Osteoblast (primary cell): ENCODE data around the gene PPP3R2. TPM values are rescaled to one million over a fixed set of nuclear protein-coding genes. Genes with fewer than 3 reads are reported as not detected.

Experiments
- DNase-seq: peaks from one replicate; pipeline ENCODE4 v3.0.0; 2011; ENCODE audit warnings: low spot score, mixed read lengths; ENCODE audit not compliant: insufficient read length; ENCODE audit errors: missing footprints
- H2AFZ ChIP-seq: 2 replicates; pipeline ENCODE4 v1.6.0; 2011; ENCODE audit warnings: mild to moderate bottlenecking, low read length
- H3K27ac ChIP-seq: 2 replicates; pipeline ENCODE4 v1.5.1; 2011; ENCODE audit warnings: mild to moderate bottlenecking, low read depth, low read length, moderate library complexity
- H3K27me3 ChIP-seq: 2 replicates; pipeline ENCODE4 v1.6.0; 2012; ENCODE audit warnings: mild to moderate bottlenecking, control low read depth, inconsistent platforms, low read length, moderate library complexity; ENCODE audit not compliant: insufficient read depth
- H3K36me3 ChIP-seq: 2 replicates; pipeline ENCODE4 v1.5.1; 2011; ENCODE audit warnings: mild to moderate bottlenecking, low read length, control low read depth, moderate library complexity; ENCODE audit not compliant: insufficient read depth
- H3K4me1 ChIP-seq: 2 replicates; pipeline ENCODE4 v1.5.1; 2011; ENCODE audit warnings: mild to moderate bottlenecking, low read length, control low read depth, moderate library complexity; ENCODE audit not compliant: insufficient read depth
- H3K4me2 ChIP-seq: 2 replicates; pipeline ENCODE4 v1.6.0; 2011; ENCODE audit warnings: mild to moderate bottlenecking, low read length; ENCODE audit not compliant: insufficient read depth
- H3K4me3 ChIP-seq: fragments of 200-600 bp; sonication (generic); 3 replicates; pipeline ENCODE4 v1.5.1; 2012; ENCODE audit warnings: mild to moderate bottlenecking, low read length, inconsistent platforms; ENCODE audit not compliant: insufficient read depth
- H3K79me2 ChIP-seq: 2 replicates; pipeline ENCODE4 v1.6.0; 2012; ENCODE audit warnings: mild to moderate bottlenecking, low read length, control low read depth, inconsistent platforms; ENCODE audit not compliant: insufficient read depth
- H3K9me3 ChIP-seq: 2 replicates; pipeline ENCODE4 v1.5.1; 2011; ENCODE audit warnings: low read depth, low read length, control low read depth
- H4K20me1 ChIP-seq: 2 replicates; pipeline ENCODE4 v1.6.0; 2012; ENCODE audit warnings: mild to moderate bottlenecking, low read length, control low read depth; ENCODE audit not compliant: insufficient read depth
- total RNA-seq: library from RNA; depleted of rRNA; stranded (reverse); fragments of >200 nt; gene quantifications from 2 replicates; pipeline ENCODE4 v1.2.3, GENCODE V29; 2012
- TF ChIP-seq, protein P1 (sequence below): IDR thresholded peaks from 2 replicates; pipeline ENCODE4 v1.5.1; 2011; ENCODE audit warnings: mild to moderate bottlenecking, low read depth, low read length, moderate library complexity; ENCODE audit errors: extremely low read depth

Gene PPP3R2
- total RNA-seq, 1 donor, result not detected

DNA sequence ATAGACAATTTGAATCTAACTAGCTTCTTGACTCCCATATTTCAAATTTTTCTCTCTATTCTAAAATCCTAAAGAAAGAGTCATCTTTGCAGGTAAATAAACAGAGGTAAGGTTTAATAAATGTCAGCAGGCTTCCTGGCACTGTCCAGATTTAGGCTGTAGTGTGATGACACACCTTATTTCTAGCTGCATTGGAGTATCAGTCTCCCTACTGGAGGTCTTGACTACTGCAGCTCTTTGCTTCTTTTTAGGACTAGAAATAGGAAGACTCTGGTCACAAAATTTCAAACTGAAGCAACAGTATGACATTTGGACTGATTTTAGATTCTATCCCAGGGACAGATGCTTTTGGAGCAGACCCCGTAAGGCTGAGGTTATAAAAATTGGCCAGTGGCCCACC is 40.7 kb upstream of the PPP3R2 start:
- H3K9me3 ChIP-seq, result no peaks in the 10 kb centered on the region
- no peak overlapping the region for H2AFZ ChIP-seq
- H3K79me2 ChIP-seq, result no peaks in the 10 kb centered on the region
- H3K27ac ChIP-seq, result no peak overlapping the region
- TF ChIP-seq, protein P1, sequence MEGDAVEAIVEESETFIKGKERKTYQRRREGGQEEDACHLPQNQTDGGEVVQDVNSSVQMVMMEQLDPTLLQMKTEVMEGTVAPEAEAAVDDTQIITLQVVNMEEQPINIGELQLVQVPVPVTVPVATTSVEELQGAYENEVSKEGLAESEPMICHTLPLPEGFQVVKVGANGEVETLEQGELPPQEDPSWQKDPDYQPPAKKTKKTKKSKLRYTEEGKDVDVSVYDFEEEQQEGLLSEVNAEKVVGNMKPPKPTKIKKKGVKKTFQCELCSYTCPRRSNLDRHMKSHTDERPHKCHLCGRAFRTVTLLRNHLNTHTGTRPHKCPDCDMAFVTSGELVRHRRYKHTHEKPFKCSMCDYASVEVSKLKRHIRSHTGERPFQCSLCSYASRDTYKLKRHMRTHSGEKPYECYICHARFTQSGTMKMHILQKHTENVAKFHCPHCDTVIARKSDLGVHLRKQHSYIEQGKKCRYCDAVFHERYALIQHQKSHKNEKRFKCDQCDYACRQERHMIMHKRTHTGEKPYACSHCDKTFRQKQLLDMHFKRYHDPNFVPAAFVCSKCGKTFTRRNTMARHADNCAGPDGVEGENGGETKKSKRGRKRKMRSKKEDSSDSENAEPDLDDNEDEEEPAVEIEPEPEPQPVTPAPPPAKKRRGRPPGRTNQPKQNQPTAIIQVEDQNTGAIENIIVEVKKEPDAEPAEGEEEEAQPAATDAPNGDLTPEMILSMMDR, result no peak
- H3K4me1 ChIP-seq, result no peaks in the 10 kb centered on the region
- no peaks in the 10 kb centered on the region for H4K20me1 ChIP-seq
- no peak overlapping the region for H3K4me3 ChIP-seq
- H3K27me3 ChIP-seq, result no peaks in the 10 kb centered on the region
- H3K4me2 ChIP-seq, result no peak overlapping the region
- DNase-seq, result no peak
- H3K36me3 ChIP-seq, result no peaks in the 10 kb centered on the region

DNA sequence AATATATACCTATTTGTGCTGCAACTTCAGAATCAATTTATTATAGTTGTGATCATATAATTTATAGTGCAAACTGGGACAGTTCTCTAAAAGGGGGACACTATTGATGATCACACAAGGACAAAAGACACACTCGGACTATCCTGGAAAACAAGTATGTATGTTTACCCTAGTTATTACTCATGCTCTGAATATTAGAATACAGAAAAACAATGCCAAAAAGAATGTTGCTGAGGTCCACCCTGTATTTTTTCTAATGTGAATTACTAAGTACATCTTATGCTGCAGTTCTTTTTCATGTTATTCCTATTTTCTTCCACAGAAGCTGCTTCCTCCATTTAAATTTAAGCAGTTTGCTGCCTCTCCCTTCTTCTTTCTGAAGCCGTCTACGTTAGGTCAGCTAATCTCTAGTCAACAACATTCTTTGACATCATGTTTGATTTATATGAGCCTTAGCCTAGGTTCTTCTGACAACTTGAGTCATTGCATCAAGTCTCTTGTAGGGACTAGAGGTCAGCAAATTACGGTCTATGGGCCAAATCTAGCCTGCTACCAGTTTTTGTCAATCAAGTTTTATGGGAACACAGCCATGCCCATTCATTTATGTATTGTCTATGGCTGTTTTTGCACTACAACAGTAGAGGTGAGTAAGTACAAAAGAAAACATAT is 40.1 kb upstream of the PPP3R2 start:
- Histone ChIP-seq H3K4me2 (no peak overlapping the region), H3K27ac (no peak overlapping the region), H3K9me3 (no peaks in the 10 kb centered on the region), H3K4me3 (no peak overlapping the region), H3K36me3 (no peaks in the 10 kb centered on the region), H4K20me1 (no peaks in the 10 kb centered on the region), H3K79me2 (no peaks in the 10 kb centered on the region), H3K4me1 (no peaks in the 10 kb centered on the region), H3K27me3 (no peaks in the 10 kb centered on the region), H2AFZ (no peak overlapping the region)
- TF ChIP-seq, protein P1, result no peak
- DNase-seq, result no peak

DNA sequence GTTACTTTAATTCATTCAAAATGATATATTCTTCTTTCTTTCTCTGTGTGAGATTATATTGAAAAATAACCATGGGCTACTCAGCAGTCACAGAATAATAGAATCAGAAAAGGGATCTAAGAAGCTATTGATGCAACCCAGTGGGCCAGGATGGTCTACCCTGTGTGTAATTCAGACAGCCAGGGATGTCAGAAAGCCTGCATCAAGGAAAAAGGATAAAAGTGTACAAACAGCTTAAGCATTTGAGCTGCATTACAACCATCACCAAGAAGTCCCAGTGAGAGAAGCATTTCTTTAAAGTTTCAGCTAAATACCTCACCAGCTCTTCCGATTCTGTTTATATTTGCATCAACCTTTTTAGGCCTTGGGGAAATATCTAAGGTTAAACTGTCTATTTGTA is 37.8 kb upstream of the PPP3R2 start:
- no peaks in the 10 kb centered on the region for H3K9me3 ChIP-seq
- H3K36me3 ChIP-seq, result no peaks in the 10 kb centered on the region
- TF ChIP-seq, protein P1, result no peak
- no peak overlapping the region for H2AFZ ChIP-seq
- H4K20me1 ChIP-seq, result no peaks in the 10 kb centered on the region
- H3K4me2 ChIP-seq, result no peak overlapping the region
- H3K79me2 ChIP-seq, result no peaks in the 10 kb centered on the region
- no peaks in the 10 kb centered on the region for H3K27me3 ChIP-seq
- no peak overlapping the region for H3K27ac ChIP-seq
- no peaks in the 10 kb centered on the region for H3K4me1 ChIP-seq
- DNase-seq, result peak; percentile 65
- H3K4me3 ChIP-seq, result no peak overlapping the region

DNA sequence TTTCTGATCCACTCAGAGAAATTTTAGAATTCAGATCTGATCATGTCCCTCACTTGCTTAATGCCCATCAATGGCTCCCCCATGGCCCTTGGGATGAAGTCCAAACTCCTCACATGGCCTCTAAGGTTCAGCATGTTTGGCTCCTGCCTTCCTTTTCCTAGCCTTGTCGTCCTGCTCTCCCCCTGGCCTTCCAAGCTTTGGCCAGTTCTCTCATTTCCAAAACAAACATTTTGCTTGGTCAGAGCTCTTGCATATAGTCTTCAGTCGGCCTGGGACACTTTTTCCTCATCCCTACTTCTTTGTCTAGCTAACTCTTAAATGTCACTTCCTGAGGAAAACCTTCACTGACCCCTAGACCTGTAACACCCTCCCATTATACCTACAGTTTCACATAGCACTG is 37.1 kb upstream of the PPP3R2 start:
- Histone ChIP-seq H3K4me1 (no peaks in the 10 kb centered on the region), H3K4me3 (no peak overlapping the region), H4K20me1 (no peaks in the 10 kb centered on the region), H3K79me2 (no peaks in the 10 kb centered on the region), H3K27ac (no peak overlapping the region), H3K36me3 (no peaks in the 10 kb centered on the region), H3K9me3 (no peaks in the 10 kb centered on the region), H2AFZ (no peak overlapping the region), H3K4me2 (no peak overlapping the region), H3K27me3 (no peaks in the 10 kb centered on the region)
- TF ChIP-seq, protein P1, result no peak
- no peak for DNase-seq
